Chondrocyte (in vitro differentiated cells): Measurements from ENCODE around the gene RPL10A. TPM values are rescaled to one million over a fixed set of nuclear protein-coding genes. Genes with fewer than 3 reads are reported as not detected.

Source experiments
- DNase-seq: peaks from one replicate; pipeline ENCODE4 v3.0.0; 2021; ENCODE audit warnings: mixed read lengths, low spot score
- H3K27ac Mint-ChIP-seq: one replicate; pipeline ENCODE4 v1.8.0; 2021; ENCODE audit warnings: mild to moderate bottlenecking, moderate library complexity, mixed read lengths; ENCODE audit not compliant: unreplicated experiment
- H3K27me3 Mint-ChIP-seq: 2 replicates; pipeline ENCODE4 v1.8.0; 2021; ENCODE audit warnings: low read depth, mixed read lengths
- H3K36me3 Mint-ChIP-seq: 2 replicates; pipeline ENCODE4 v1.8.0; 2021; ENCODE audit warnings: low read depth, mixed read lengths
- H3K4me1 Mint-ChIP-seq: 2 replicates; pipeline ENCODE4 v1.8.0; 2021; ENCODE audit warnings: low read depth, mild to moderate bottlenecking, mixed read lengths
- H3K4me3 Mint-ChIP-seq: one replicate; pipeline ENCODE4 v1.8.0; 2021; ENCODE audit warnings: mild to moderate bottlenecking, moderate library complexity, mixed read lengths; ENCODE audit not compliant: unreplicated experiment
- H3K9me3 Mint-ChIP-seq: 2 replicates; pipeline ENCODE4 v1.8.0; 2021; ENCODE audit warnings: low read depth, mixed read lengths
- total RNA-seq: library from RNA; stranded (reverse); gene quantifications from 3 replicates; pipeline ENCODE4 v1.2.1, GENCODE V29; 2021
- TF ChIP-seq, protein P1 (sequence below): fragments of 200-600 bp; sonication (generic); IDR thresholded peaks from 2 replicates; pipeline ENCODE4 v1.5.0; 2021; ENCODE audit warnings: antibody characterized with exemption, mild to moderate bottlenecking, moderate library complexity

RPL10A gene
- total RNA-seq, 1 donor from 2014 or later: 848 TPM

DNA sequence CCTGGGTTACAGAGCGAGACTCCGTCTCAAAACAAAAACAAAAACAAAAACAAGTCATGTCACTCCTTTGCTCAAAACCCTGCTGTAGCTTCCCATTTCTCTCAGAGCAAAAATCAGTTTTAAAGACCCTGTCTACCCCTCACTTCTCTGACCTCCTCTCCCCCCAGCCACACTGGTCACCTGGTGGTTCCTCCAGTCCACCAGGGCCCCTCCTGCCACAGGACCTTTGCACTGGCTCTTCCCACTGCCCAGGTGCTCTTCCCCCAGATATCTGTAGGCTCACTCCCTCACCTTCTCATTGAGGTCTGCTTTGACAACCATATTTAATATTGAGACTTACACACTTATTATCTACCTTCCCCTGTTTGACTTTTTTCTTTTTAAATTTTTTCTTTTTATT is 33.6 kb downstream of the RPL10A start:
- peaks cover 27% of the 10 kb centered on the region for H3K4me1 Mint-ChIP-seq
- no peaks in the 10 kb centered on the region for H3K36me3 Mint-ChIP-seq
- H3K27ac Mint-ChIP-seq: peak overlapping the region; percentile 36
- no peak for DNase-seq
- H3K4me3 Mint-ChIP-seq: no peak overlapping the region
- peaks cover 3% of the 10 kb centered on the region for H3K27me3 Mint-ChIP-seq
- no peaks in the 10 kb centered on the region for H3K9me3 Mint-ChIP-seq
- TF ChIP-seq, protein P1, sequence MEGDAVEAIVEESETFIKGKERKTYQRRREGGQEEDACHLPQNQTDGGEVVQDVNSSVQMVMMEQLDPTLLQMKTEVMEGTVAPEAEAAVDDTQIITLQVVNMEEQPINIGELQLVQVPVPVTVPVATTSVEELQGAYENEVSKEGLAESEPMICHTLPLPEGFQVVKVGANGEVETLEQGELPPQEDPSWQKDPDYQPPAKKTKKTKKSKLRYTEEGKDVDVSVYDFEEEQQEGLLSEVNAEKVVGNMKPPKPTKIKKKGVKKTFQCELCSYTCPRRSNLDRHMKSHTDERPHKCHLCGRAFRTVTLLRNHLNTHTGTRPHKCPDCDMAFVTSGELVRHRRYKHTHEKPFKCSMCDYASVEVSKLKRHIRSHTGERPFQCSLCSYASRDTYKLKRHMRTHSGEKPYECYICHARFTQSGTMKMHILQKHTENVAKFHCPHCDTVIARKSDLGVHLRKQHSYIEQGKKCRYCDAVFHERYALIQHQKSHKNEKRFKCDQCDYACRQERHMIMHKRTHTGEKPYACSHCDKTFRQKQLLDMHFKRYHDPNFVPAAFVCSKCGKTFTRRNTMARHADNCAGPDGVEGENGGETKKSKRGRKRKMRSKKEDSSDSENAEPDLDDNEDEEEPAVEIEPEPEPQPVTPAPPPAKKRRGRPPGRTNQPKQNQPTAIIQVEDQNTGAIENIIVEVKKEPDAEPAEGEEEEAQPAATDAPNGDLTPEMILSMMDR: no peak

DNA sequence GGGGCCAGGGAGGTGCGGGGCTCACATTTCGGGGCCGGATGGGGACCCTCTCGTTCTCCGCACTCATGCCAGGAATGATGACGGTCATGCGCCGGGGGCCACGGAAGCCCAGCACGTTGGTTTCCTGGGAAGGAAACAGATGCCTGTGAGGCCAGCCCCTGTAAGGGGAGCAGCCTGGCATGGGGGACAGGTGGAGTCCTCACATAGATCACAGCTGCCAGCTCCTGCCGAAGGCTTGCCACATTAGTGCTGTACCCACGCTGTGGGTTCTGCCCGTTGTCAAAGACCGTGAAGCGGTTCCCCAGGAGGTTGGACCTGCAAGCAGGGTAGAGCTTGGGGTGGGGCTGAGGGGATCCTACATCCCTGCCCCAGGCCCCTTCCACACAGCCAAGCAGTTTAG is 35.3 kb downstream of the RPL10A start:
- peak; percentile 79 for DNase-seq
- Mint-ChIP-seq H3K36me3 (no peaks in the 10 kb centered on the region), H3K27ac (no peak overlapping the region), H3K9me3 (no peaks in the 10 kb centered on the region), H3K4me3 (no peak overlapping the region), H3K27me3 (peaks cover 3% of the 10 kb centered on the region), H3K4me1 (peaks cover 26% of the 10 kb centered on the region)
- TF ChIP-seq, protein P1: no peak

DNA sequence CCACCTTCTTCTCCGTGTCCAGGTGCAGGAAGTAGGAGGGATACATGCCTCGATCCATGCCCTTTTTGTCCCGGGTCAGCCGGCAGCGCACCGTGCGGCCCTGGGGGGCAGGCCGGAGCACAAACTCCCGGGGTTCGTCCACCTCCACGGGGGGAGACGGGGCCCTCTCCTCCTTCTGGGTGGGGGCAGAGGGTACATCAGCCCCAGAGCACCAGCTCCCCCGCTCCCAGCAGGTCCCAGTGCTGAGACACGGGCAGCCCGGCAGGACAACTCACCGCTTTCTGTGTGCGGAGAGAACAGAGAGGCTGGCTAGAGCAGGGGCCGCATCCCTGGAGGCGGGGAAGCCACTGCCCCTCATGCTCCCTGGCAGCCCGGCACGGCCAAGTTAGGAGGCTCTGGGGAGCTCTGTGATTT is 37.8 kb downstream of the RPL10A start:
- TF ChIP-seq, protein P1: no peak
- peaks cover 6% of the 10 kb centered on the region for H3K27me3 Mint-ChIP-seq
- H3K4me1 Mint-ChIP-seq: peaks cover 8% of the 10 kb centered on the region
- no peak overlapping the region for H3K4me3 Mint-ChIP-seq
- no peak overlapping the region for H3K27ac Mint-ChIP-seq
- no peaks in the 10 kb centered on the region for H3K9me3 Mint-ChIP-seq
- DNase-seq: peak; percentile 75
- H3K36me3 Mint-ChIP-seq: no peaks in the 10 kb centered on the region

DNA sequence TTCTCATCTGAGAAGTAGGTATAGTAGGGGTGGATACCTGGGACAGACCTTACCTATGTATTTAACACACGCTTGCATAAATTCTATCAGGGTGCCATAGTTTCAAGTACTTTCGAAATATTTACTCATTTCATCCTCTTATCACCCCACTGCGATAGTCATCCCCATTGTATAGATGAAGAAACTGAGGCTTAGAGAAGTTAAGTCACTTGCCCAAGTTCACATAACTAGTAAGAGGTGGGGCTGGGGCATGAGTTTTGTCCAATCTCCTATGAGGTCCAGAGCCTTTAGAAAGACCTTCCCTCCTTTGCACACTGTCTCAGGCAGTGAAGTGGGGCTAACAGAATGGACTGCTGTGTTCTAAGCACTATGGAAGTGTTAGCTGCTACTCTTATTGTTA is 38.3 kb downstream of the RPL10A start:
- TF ChIP-seq, protein P1: no peak
- DNase-seq: no peak
- H3K4me1 Mint-ChIP-seq: peaks cover 6% of the 10 kb centered on the region

DNA sequence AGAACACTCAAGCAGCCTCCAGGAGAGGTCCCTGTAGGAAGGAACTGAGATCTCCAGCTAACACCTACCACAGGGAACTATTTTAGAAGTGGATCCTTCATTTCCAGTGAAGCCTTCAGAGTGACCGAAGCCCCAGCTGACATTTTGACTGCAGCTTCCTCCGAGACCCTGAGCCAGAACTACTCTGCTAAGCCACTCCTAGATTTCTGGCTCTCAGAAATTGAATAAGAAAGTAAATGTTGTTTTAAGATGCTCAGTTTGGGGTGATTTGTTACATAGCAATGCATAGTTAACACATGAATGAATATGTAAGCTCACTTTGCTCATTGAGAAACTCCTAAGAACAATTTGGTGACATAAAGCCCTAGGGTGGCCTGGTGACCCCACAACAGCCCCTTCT is 39.0 kb downstream of the RPL10A start:
- Mint-ChIP-seq H3K4me1 (peaks cover 6% of the 10 kb centered on the region), H3K27ac (no peak overlapping the region), H3K36me3 (no peaks in the 10 kb centered on the region), H3K27me3 (peaks cover 6% of the 10 kb centered on the region), H3K9me3 (no peaks in the 10 kb centered on the region), H3K4me3 (no peak overlapping the region)
- DNase-seq: no peak
- TF ChIP-seq, protein P1: no peak

More for the DNA sequence above, 38.3 kb downstream of the RPL10A start:
- peaks cover 6% of the 10 kb centered on the region for H3K27me3 Mint-ChIP-seq
- no peaks in the 10 kb centered on the region for H3K9me3 Mint-ChIP-seq
- no peak overlapping the region for H3K4me3 Mint-ChIP-seq
- no peaks in the 10 kb centered on the region for H3K36me3 Mint-ChIP-seq
- H3K27ac Mint-ChIP-seq: no peak overlapping the region
